ENCODE results near the gene DSTN. TPM values are rescaled to one million over a fixed set of nuclear protein-coding genes. Genes with fewer than 3 reads are reported as not detected.

DSTN gene
- total RNA-seq, 1 donor from 2014 or later: 326 TPM

DNA sequence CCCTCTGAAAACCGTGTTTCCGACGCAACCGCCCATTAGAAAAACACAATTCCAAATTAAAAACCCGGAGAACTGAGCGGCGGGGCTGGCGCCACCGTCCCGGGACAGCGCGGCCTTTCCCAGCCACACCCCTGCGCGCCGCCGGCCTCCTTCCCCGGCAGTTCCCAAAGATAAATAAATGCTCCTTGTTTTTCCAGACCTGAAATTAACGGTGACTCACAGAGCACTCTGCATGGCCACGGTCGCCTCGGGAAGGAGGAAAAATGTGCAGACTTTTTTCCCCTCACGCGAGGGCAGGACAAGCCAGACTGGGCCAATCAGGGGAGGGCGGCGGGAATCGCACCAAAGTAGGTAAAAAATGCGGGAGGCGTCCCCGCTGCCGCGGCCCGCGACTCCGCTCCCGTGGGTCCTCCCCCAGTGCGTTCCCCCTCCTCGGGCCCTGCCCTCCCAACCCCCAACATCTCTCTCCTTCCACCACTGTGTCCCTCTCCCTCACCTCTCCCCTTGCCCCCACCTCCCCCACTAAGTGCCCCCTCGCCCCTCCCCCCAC, 828 bp upstream of the DSTN start:
- DNase-seq (ENCODE audit: extremely low spot score in 2 of 2): peak in 1 of 2 donors; percentile 97
- Histone ChIP-seq H3K4me1 (peaks cover 46% of the 10 kb centered on the region), H3K36me3 (no peaks in the 10 kb centered on the region), H3K4me3 (peak overlapping the region; percentile 94 to 96), H3K9me3 (no peaks in the 10 kb centered on the region), H3K27ac (peak overlapping the region; percentile 99), H3K27me3 (no peaks in the 10 kb centered on the region)
- intact Hi-C loops (cut with DNase I): no loop called here
- TF ChIP-seq POLR2AphosphoS5 (IDR thresholded peaks at IDR 0.05; ENCODE audit: insufficient read depth in 1 of 2, low read depth in 1 of 2): peak; percentile 84 to 95
- peak in 1 of 2 donors; percentile 57 for TF ChIP-seq POLR2A (IDR thresholded peaks at IDR 0.05)
- TF ChIP-seq, protein P1, sequence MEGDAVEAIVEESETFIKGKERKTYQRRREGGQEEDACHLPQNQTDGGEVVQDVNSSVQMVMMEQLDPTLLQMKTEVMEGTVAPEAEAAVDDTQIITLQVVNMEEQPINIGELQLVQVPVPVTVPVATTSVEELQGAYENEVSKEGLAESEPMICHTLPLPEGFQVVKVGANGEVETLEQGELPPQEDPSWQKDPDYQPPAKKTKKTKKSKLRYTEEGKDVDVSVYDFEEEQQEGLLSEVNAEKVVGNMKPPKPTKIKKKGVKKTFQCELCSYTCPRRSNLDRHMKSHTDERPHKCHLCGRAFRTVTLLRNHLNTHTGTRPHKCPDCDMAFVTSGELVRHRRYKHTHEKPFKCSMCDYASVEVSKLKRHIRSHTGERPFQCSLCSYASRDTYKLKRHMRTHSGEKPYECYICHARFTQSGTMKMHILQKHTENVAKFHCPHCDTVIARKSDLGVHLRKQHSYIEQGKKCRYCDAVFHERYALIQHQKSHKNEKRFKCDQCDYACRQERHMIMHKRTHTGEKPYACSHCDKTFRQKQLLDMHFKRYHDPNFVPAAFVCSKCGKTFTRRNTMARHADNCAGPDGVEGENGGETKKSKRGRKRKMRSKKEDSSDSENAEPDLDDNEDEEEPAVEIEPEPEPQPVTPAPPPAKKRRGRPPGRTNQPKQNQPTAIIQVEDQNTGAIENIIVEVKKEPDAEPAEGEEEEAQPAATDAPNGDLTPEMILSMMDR (IDR thresholded peaks at IDR 0.05): no peak

- H3K36me3 ChIP-seq: no peaks in the 10 kb centered on the region
- H3K27me3 ChIP-seq: no peaks in the 10 kb centered on the region
- intact Hi-C loops (cut with DNase I): loop anchor here (2.0 kb wide), 1 partner anchor 14 kb away; no protein-coding TSS in a partner anchor
- TF ChIP-seq, protein P1 (IDR thresholded peaks at IDR 0.05): no peak
- TF ChIP-seq POLR2AphosphoS5 (IDR thresholded peaks at IDR 0.05; ENCODE audit: insufficient read depth in 1 of 2, low read depth in 1 of 2): no peak
- no peak for TF ChIP-seq POLR2A (IDR thresholded peaks at IDR 0.05)
- H3K27ac ChIP-seq: peak overlapping the region; percentile 99
- H3K4me3 ChIP-seq: peak overlapping the region; percentile 94 to 96
- H3K9me3 ChIP-seq: no peaks in the 10 kb centered on the region
- peak in 1 of 2 donors; percentile 91 for DNase-seq (ENCODE audit: extremely low spot score in 2 of 2)
- H3K4me1 ChIP-seq: peaks cover 56% of the 10 kb centered on the region
These were observed 675 bp downstream of the DSTN start for GRCh38 chr20:17570347-17571152.

GRCh38 chr20:17571153-17571527, 1.3 kb downstream of the DSTN start:
- Histone ChIP-seq H3K4me3 (peak overlapping the region; percentile 94 to 96), H3K27me3 (no peaks in the 10 kb centered on the region), H3K4me1 (peaks cover 62% of the 10 kb centered on the region), H3K9me3 (no peaks in the 10 kb centered on the region), H3K36me3 (no peaks in the 10 kb centered on the region), H3K27ac (peak overlapping the region; percentile 99)
- intact Hi-C loops (cut with DNase I): loop anchor here (2.0 kb wide), 1 partner anchor 14 kb away; no protein-coding TSS in a partner anchor
- TF ChIP-seq, protein P1 (IDR thresholded peaks at IDR 0.05): no peak
- TF ChIP-seq POLR2AphosphoS5 (IDR thresholded peaks at IDR 0.05; ENCODE audit: insufficient read depth in 1 of 2, low read depth in 1 of 2): no peak
- no peak for TF ChIP-seq POLR2A (IDR thresholded peaks at IDR 0.05)
- no peak for DNase-seq (ENCODE audit: extremely low spot score in 2 of 2)

GRCh38 chr20:17572034-17572638, 2.3 kb downstream of the DSTN start:
- no peak for TF ChIP-seq POLR2A (IDR thresholded peaks at IDR 0.05)
- TF ChIP-seq, protein P1 (IDR thresholded peaks at IDR 0.05): no peak
- no peak for TF ChIP-seq POLR2AphosphoS5 (IDR thresholded peaks at IDR 0.05; ENCODE audit: insufficient read depth in 1 of 2, low read depth in 1 of 2)
- DNase-seq (ENCODE audit: extremely low spot score in 2 of 2): no peak
- peaks cover 72% of the 10 kb centered on the region for H3K4me1 ChIP-seq
- H3K36me3 ChIP-seq: no peaks in the 10 kb centered on the region
- H3K27ac ChIP-seq: peak overlapping the region; percentile 99
- intact Hi-C loops (cut with DNase I): loop anchor here (2.0 kb wide), 1 partner anchor 43 kb away; no protein-coding TSS in a partner anchor
- H3K9me3 ChIP-seq: no peaks in the 10 kb centered on the region
- H3K27me3 ChIP-seq: no peaks in the 10 kb centered on the region
- H3K4me3 ChIP-seq: peak overlapping the region; percentile 94 to 96
